Activated T-helper 17 cell treated with anti-CD3 and anti-CD28 coated beads, Interleukin-2, amount 50 U/mL, for 72 hours (primary cell): ENCODE data around the gene COPZ2. TPM values are rescaled to one million over a fixed set of nuclear protein-coding genes. Genes with fewer than 3 reads are reported as not detected.
"Not testable (repeated sequence)": the region's sequence is repeated elsewhere in the genome, so short reads cannot be mapped to it uniquely, and the experiment has no call there.

ENCODE experiments used
- ATAC-seq: fragments of 150-1000 bp; cut with Tn5 transposase; replicated peaks from 2 replicates; pipeline ENCODE4 v1.10.0; 2021; ENCODE audit warnings: mild to moderate bottlenecking, moderate library complexity
- H3K27ac Mint-ChIP-seq: one replicate; pipeline ENCODE4 v1.8.0; 2022; ENCODE audit warnings: mixed read lengths
- H3K27me3 Mint-ChIP-seq: one replicate; pipeline ENCODE4 v1.8.0; 2022; ENCODE audit warnings: mixed read lengths
- H3K36me3 Mint-ChIP-seq: one replicate; pipeline ENCODE4 v1.8.0; 2022; ENCODE audit warnings: low read depth, mild to moderate bottlenecking, mixed read lengths
- H3K4me1 Mint-ChIP-seq: one replicate; pipeline ENCODE4 v1.8.0; 2022; ENCODE audit warnings: mixed read lengths
- H3K4me3 Mint-ChIP-seq: one replicate; pipeline ENCODE4 v1.8.0; 2022; ENCODE audit warnings: mild to moderate bottlenecking, mixed read lengths
- H3K9me3 Mint-ChIP-seq: one replicate; pipeline ENCODE4 v1.8.0; 2022; ENCODE audit warnings: mixed read lengths
- total RNA-seq, 2 donors: library from RNA; stranded (reverse); gene quantifications; one replicate each; pipeline ENCODE4 v1.2.3, GENCODE V29; 2022

COPZ2 gene
- total RNA-seq, 2 donors from 2014 or later = 1.3 to 2.0 TPM

DNA sequence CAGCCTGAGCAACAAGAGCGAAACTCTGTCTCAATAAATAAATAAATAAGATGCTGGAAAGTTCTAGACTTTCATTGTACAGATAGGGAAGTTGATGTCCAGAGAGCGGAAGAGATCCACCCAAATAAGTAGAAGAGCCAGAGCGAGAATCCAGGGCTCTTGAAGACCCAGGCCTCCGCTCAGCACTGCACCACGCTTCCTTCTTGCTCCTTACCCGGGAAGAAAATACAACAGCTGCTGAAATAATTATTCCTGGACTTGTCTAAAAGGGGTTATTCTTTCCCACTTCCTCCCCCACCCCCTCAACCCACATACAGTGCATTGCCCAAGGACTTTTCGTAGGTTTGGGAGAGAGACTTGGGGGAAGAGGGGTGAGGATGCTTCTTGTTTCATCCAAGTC is 40.0 kb downstream of the COPZ2 start:
- no peak overlapping the region for H3K27ac Mint-ChIP-seq
- H3K36me3 Mint-ChIP-seq = no peaks in the 10 kb centered on the region

DNA sequence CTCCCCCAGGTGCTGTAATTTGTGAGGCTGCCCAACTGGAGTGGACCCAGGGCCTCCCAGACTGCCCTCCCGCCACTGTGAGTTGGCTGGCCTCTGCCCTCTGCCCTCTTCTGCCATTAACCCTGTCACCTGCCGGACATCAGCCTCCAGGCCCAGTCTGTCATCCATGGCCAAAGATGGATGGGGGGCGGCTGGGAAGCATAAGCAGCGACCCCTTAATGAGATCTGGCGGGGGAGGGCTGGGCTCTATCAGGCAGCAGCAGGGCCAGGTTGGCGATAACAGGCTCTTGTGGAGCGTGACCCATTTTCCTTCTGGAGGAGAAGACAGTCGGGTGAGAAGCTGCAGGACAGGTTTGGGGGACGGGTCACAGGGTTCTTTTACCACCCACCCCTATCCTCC is 41.4 kb downstream of the COPZ2 start:
- no peak for ATAC-seq
- no peaks in the 10 kb centered on the region for H3K36me3 Mint-ChIP-seq
- no peaks in the 10 kb centered on the region for H3K4me1 Mint-ChIP-seq
- no peaks in the 10 kb centered on the region for H3K9me3 Mint-ChIP-seq
- H3K27ac Mint-ChIP-seq = no peak overlapping the region
- H3K27me3 Mint-ChIP-seq = peaks cover 6% of the 10 kb centered on the region
- no peak overlapping the region for H3K4me3 Mint-ChIP-seq

More for the DNA sequence above, 40.0 kb downstream of the COPZ2 start:
- Mint-ChIP-seq H3K4me1 (no peaks in the 10 kb centered on the region), H3K27me3 (peaks cover 6% of the 10 kb centered on the region), H3K4me3 (no peak overlapping the region), H3K9me3 (no peaks in the 10 kb centered on the region)
- ATAC-seq = no peak

- H3K4me1 Mint-ChIP-seq = no peaks in the 10 kb centered on the region
- no peak overlapping the region for H3K4me3 Mint-ChIP-seq
- ATAC-seq = no peak
- no peak overlapping the region for H3K27ac Mint-ChIP-seq
- H3K27me3 Mint-ChIP-seq = peaks cover 6% of the 10 kb centered on the region
- H3K9me3 Mint-ChIP-seq = no peaks in the 10 kb centered on the region
- H3K36me3 Mint-ChIP-seq = no peaks in the 10 kb centered on the region
Observed at GRCh38 chr17:47995241-47995935, 42.2 kb downstream of the COPZ2 start.

DNA sequence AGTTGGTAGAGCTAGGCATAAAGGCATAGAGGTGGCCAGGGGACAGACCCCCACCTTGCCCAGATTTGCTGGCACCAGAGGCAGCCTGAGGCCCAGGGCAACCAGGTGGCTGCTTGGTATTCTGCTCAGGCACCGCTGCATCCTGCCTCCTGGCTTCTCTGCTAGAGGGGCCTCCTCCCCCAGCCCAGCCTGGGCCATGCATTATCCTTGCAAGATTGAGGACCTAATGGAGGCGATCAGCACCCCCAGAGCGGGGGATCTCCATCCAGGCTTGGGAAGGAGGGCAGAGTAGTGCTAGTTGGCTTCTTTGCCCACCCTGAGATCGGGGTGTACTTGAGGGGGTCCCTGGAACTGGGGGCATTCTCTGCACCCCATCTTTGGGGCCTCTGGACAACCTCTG is 42.9 kb downstream of the COPZ2 start:
- no peak for ATAC-seq

GRCh38 chr17:47993964-47994363 is 43.6 kb downstream of the COPZ2 start:
- Mint-ChIP-seq H3K4me3 (no peak overlapping the region), H3K36me3 (no peaks in the 10 kb centered on the region), H3K27ac (no peak overlapping the region), H3K9me3 (no peaks in the 10 kb centered on the region), H3K27me3 (peaks cover 6% of the 10 kb centered on the region), H3K4me1 (peaks cover 3% of the 10 kb centered on the region)
- no peak for ATAC-seq

More for the DNA sequence above, 42.9 kb downstream of the COPZ2 start:
- no peak overlapping the region for H3K27ac Mint-ChIP-seq
- no peaks in the 10 kb centered on the region for H3K4me1 Mint-ChIP-seq
- no peaks in the 10 kb centered on the region for H3K36me3 Mint-ChIP-seq
- no peaks in the 10 kb centered on the region for H3K9me3 Mint-ChIP-seq
- peaks cover 6% of the 10 kb centered on the region for H3K27me3 Mint-ChIP-seq
- H3K4me3 Mint-ChIP-seq = no peak overlapping the region

- Mint-ChIP-seq H3K27me3 (peaks cover 6% of the 10 kb centered on the region), H3K27ac (no peak overlapping the region), H3K36me3 (no peaks in the 10 kb centered on the region), H3K4me3 (no peak overlapping the region), H3K9me3 (no peaks in the 10 kb centered on the region), H3K4me1 (peaks cover 5% of the 10 kb centered on the region)
- ATAC-seq = no peak
Observed at GRCh38 chr17:47993031-47993564, 44.5 kb downstream of the COPZ2 start.

DNA sequence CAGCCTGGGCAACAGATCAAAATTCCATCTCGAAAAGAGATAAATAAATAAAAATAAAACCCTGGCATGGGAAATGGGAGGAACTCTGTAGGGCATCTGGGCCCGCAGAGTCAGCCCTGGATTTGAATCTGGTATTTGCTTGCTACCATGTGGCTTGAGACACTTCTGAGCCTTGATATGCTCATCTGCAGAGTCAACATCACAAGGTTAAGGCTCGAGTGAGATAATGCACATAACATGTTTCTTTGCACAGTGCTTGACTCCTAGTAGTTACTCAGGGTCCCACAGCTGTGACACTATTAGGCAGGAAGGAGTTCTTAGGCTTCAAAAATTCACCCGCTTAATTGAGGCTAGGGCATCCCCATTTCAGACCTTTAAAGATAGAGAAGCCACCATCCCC is 45.4 kb downstream of the COPZ2 start:
- H3K27me3 Mint-ChIP-seq = peaks cover 6% of the 10 kb centered on the region
- H3K4me1 Mint-ChIP-seq = peaks cover 5% of the 10 kb centered on the region
- H3K4me3 Mint-ChIP-seq = no peak overlapping the region
- no peak overlapping the region for H3K27ac Mint-ChIP-seq
- H3K9me3 Mint-ChIP-seq = no peaks in the 10 kb centered on the region
- no peaks in the 10 kb centered on the region for H3K36me3 Mint-ChIP-seq
- no peak for ATAC-seq

DNA sequence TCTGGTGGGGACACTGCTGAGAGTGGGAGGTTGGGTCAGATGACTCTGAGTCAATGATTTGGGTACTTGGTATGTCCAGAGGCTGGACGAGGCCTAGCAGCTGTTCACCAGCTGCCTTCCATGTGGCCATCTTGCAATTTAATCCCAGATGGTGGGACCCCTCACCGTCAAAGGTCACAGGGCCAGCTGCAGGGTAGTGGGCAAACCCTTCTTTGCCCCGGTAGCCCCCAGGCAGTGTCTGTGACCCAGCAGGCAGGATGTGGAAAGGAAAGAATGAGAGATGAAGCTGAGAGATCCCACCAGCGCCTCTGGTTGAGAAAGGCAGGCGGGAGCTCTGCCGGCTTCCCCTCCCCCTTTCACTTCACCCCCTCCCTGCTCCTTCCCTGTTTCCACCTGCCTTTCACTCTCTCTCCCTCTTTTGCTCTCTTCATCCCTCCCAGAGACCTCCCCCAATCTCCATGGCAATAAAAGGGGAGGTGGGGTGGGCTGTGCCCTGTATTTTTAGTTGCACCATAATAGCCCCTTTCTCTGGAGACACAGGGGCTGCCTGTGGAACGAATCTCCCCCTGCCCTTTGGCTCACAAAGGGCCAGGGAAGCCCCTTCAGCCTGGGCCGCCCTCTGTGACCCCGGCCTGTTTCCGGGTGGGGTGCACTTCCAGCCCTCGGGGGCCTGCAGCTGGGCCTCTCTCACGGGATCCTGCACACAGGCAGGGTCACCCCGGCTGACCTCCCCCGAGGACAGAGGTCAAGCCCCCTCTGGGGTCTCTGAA is 46.5 kb downstream of the COPZ2 start:
- ATAC-seq = no peak
- Mint-ChIP-seq H3K4me3 (no peak overlapping the region), H3K27ac (no peak overlapping the region), H3K27me3 (peaks cover 6% of the 10 kb centered on the region), H3K9me3 (no peaks in the 10 kb centered on the region), H3K4me1 (peaks cover 5% of the 10 kb centered on the region), H3K36me3 (no peaks in the 10 kb centered on the region)

GRCh38 chr17:47989700-47990099 is 47.9 kb downstream of the COPZ2 start:
- Mint-ChIP-seq H3K27me3 (peaks cover 6% of the 10 kb centered on the region), H3K4me3 (no peak overlapping the region), H3K4me1 (peaks cover 5% of the 10 kb centered on the region), H3K27ac (peak overlapping the region; percentile 73), H3K36me3 (peaks cover 5% of the 10 kb centered on the region), H3K9me3 (no peaks in the 10 kb centered on the region)
- no peak for ATAC-seq

GRCh38 chr17:47989159-47989558 is 48.4 kb downstream of the COPZ2 start:
- peaks cover 5% of the 10 kb centered on the region for H3K4me1 Mint-ChIP-seq
- H3K27me3 Mint-ChIP-seq = peaks cover 6% of the 10 kb centered on the region
- H3K9me3 Mint-ChIP-seq = no peaks in the 10 kb centered on the region
- peaks cover 8% of the 10 kb centered on the region for H3K36me3 Mint-ChIP-seq
- peak overlapping the region; percentile 73 for H3K27ac Mint-ChIP-seq
- no peak for ATAC-seq
- H3K4me3 Mint-ChIP-seq = no peak overlapping the region

GRCh38 chr17:47988445-47988844 is 49.2 kb downstream of the COPZ2 start:
- H3K27me3 Mint-ChIP-seq, H3K27ac Mint-ChIP-seq, ATAC-seq, H3K4me1 Mint-ChIP-seq, H3K4me3 Mint-ChIP-seq, H3K9me3 Mint-ChIP-seq: not testable (repeated sequence)
- H3K36me3 Mint-ChIP-seq = peaks cover 15% of the 10 kb centered on the region

GRCh38 chr17:47987240-47987835 is 50.3 kb downstream of the COPZ2 start:
- Mint-ChIP-seq H3K27me3 (no peaks in the 10 kb centered on the region), H3K9me3 (no peaks in the 10 kb centered on the region), H3K27ac (no peak overlapping the region), H3K4me1 (peaks cover 5% of the 10 kb centered on the region), H3K36me3 (peaks cover 23% of the 10 kb centered on the region), H3K4me3 (no peak overlapping the region)
- ATAC-seq = no peak

- ATAC-seq = no peak
- Mint-ChIP-seq H3K4me1 (peaks cover 5% of the 10 kb centered on the region), H3K36me3 (peaks cover 31% of the 10 kb centered on the region), H3K4me3 (no peak overlapping the region), H3K27me3 (no peaks in the 10 kb centered on the region), H3K27ac (peak overlapping the region; percentile 13), H3K9me3 (no peaks in the 10 kb centered on the region)
Observed at GRCh38 chr17:47986520-47986919, 51.1 kb downstream of the COPZ2 start.

- ATAC-seq = no peak
- H3K27ac Mint-ChIP-seq = peak overlapping the region; percentile 61
- H3K36me3 Mint-ChIP-seq = peaks cover 57% of the 10 kb centered on the region
- no peak overlapping the region for H3K4me3 Mint-ChIP-seq
- H3K9me3 Mint-ChIP-seq = no peaks in the 10 kb centered on the region
- H3K27me3 Mint-ChIP-seq = no peaks in the 10 kb centered on the region
- no peaks in the 10 kb centered on the region for H3K4me1 Mint-ChIP-seq
Observed at GRCh38 chr17:47983492-47984223, 53.9 kb downstream of the COPZ2 start.
